AG09309 (cell line): ENCODE data around the gene POLR3GL.
"Not testable (repeated sequence)": the region's sequence is repeated elsewhere in the genome, so short reads cannot be mapped to it uniquely, and the experiment has no call there.

ENCODE experiments used
- DNase-seq: peaks from one replicate; pipeline ENCODE4 v3.0.0-alpha.2; 2010; ENCODE audit warnings: low read depth
- H3K4me3 ChIP-seq: 2 replicates; pipeline ENCODE4 v1.5.1; 2011; ENCODE audit warnings: mild to moderate bottlenecking, low read depth, low read length, moderate library complexity; ENCODE audit not compliant: control insufficient read depth
- CTCF ChIP-seq: IDR thresholded peaks from 2 replicates; pipeline ENCODE4 v1.5.1; 2011; ENCODE audit warnings: mild to moderate bottlenecking, low read depth, low read length, inconsistent platforms; ENCODE audit not compliant: insufficient read depth, control insufficient read depth; ENCODE audit errors: missing control alignments

Gene POLR3GL

GRCh38 chr1:145922266-145922665 is 42.2 kb upstream of the POLR3GL start:
- no peak for TF ChIP-seq CTCF
- no peak for DNase-seq
- H3K4me3 ChIP-seq, result no peak overlapping the region

GRCh38 chr1:145926686-145927062 is 37.8 kb upstream of the POLR3GL start:
- peak overlapping the region; percentile 82 for H3K4me3 ChIP-seq
- no peak for TF ChIP-seq CTCF
- no peak for DNase-seq

- H3K4me3 ChIP-seq, result peak within 1 kb of the TSS; percentile 82
- DNase-seq, result peak; percentile 96
- TF ChIP-seq CTCF, result peak; percentile 72
Measured at GRCh38 chr1:145927063-145927886, 37.2 kb upstream of the POLR3GL start, which contains the start of gene RBM8A. RBM8A (minus strand) TSS chr1:145927484; CDS start chr1:145927426, 58 bp downstream.

- H3K4me3 ChIP-seq, result peak overlapping the region; percentile 82
- no peak for DNase-seq
- no peak for TF ChIP-seq CTCF
Measured at GRCh38 chr1:145927916-145928643, 36.4 kb upstream of the POLR3GL start.

GRCh38 chr1:145932522-145933009 is 31.9 kb upstream of the POLR3GL start:
- not testable (repeated sequence) for H3K4me3 ChIP-seq, DNase-seq

GRCh38 chr1:145935708-145936107 is 28.8 kb upstream of the POLR3GL start:
- no peak overlapping the region for H3K4me3 ChIP-seq
- DNase-seq, result no peak
- no peak for TF ChIP-seq CTCF

GRCh38 chr1:145936247-145936646 is 28.2 kb upstream of the POLR3GL start:
- no peak overlapping the region for H3K4me3 ChIP-seq
- no peak for TF ChIP-seq CTCF
- DNase-seq, result no peak
